K562 (cell line): Measurements from ENCODE around the gene FAM149A. TPM values are rescaled to one million over a fixed set of nuclear protein-coding genes. Genes with fewer than 3 reads are reported as not detected.
A peak's percentile ranks its signal among the peaks of the same experiment; 100 is the strongest.

Source experiments
- ATAC-seq: fragments of 200-7000 bp; cut with Tn5 transposase; 3 replicates; pipeline ENCODE4 v1.9.1; 2020; ENCODE audit warnings: moderate library complexity
- BruUV-seq: library from RNA; stranded (reverse); fragments of 400-500 nt; replicated peaks from 2 replicates; lab custom pipeline; 2021; lab: Mats Ljungman, UMichigan
- CTCF ChIA-PET: fragments of 300-600 bp; formaldehyde crosslinking; extraction: SDS; loops from one replicate; lab custom pipeline; 2021; ENCODE audit warnings: low intra/inter-chr PET ratio; lab: Yijun Ruan, JAX
- POLR2A ChIA-PET: fragments of 300-600, 350-650 bp; sonication (Branson Sonifier 250); formaldehyde crosslinking; extraction: SDS; loops from one replicate; lab custom pipeline; 2021; ENCODE audit warnings: antibody characterized with exemption, inconsistent platforms; lab: Yijun Ruan, JAX
- DNase-seq, 4 experiments: peaks; one replicate each; pipeline versions ENCODE4 v3.0.0 to v3.0.0-alpha.2; 2011 to 2018; ENCODE audit warnings: low spot score in 3 of 4, mixed read lengths in 3 of 4; ENCODE audit errors: extremely low read depth in 1 of 4
- FAIRE-seq: peaks from 2 replicates; lab custom pipeline; 2011; peaks lifted over from hg19 to GRCh38; lab: Jason Lieb, UNC
- H2AFZ ChIP-seq: 2 replicates; pipeline ENCODE4 v1.6.0; 2011; ENCODE audit warnings: low read depth, low read length, control low read depth, inconsistent platforms
- H3K27ac ChIP-seq: fragments of 200-600 bp; 3 replicates; pipeline ENCODE4 v1.8.0; 2011; ENCODE audit warnings: low read depth, mild to moderate bottlenecking, control low read depth, inconsistent platforms, low read length, moderate library complexity, mixed read lengths; ENCODE audit errors: extremely low read depth
- H3K27me3 ChIP-seq, 2 experiments: fragments of 300-600 bp in 1 of 2; 2 replicates in 1 of 2; 3 replicates in 1 of 2; pipeline versions ENCODE4 v1.6.0 to v1.8.0; 2011; ENCODE audit warnings: inconsistent platforms in 2 of 2, low read length in 2 of 2, mild to moderate bottlenecking in 1 of 2, mixed read lengths in 1 of 2, moderate library complexity in 1 of 2; ENCODE audit not compliant: control insufficient read depth in 2 of 2, insufficient read depth in 2 of 2
- H3K36me3 ChIP-seq: fragments of 300-600 bp; 3 replicates; pipeline ENCODE4 v1.8.0; 2011; ENCODE audit warnings: mild to moderate bottlenecking, low read length, inconsistent platforms; ENCODE audit not compliant: control insufficient read depth, insufficient read depth
- H3K4me1 ChIP-seq, 2 experiments: fragments of 200-600 bp in 1 of 2; replicated peaks in 1 of 2; 2 replicates in 1 of 2; 3 replicates in 1 of 2; pipeline versions ENCODE4 v1.5.1 to v1.8.0; 2011; ENCODE audit warnings: inconsistent platforms in 2 of 2, low read length in 2 of 2, mild to moderate bottlenecking in 1 of 2, mixed read lengths in 1 of 2, moderate library complexity in 1 of 2; ENCODE audit not compliant: control insufficient read depth in 2 of 2, insufficient read depth in 2 of 2
- H3K4me2 ChIP-seq: 2 replicates; pipeline ENCODE4 v1.6.1; 2011; ENCODE audit warnings: low read length, control low read depth, inconsistent platforms, mixed read lengths; ENCODE audit not compliant: insufficient read depth
- H3K4me3 ChIP-seq: fragments of 200-600 bp; sonication (generic), shearing (Covaris generic); 2 replicates; pipeline ENCODE4 v1.5.1; 2016; ENCODE audit warnings: control low read depth, inconsistent platforms
- H3K79me2 ChIP-seq: fragments of 200-600 bp; 3 replicates; pipeline ENCODE4 v1.8.0; 2011; ENCODE audit warnings: low read length, inconsistent platforms; ENCODE audit not compliant: control insufficient read depth, insufficient read depth
- H3K9ac ChIP-seq, 2 experiments: 2 replicates each; pipeline versions ENCODE4 v1.6.0 to v1.6.1; 2011; ENCODE audit warnings: low read depth in 2 of 2, low read length in 2 of 2, control low read depth in 1 of 2, inconsistent platforms in 1 of 2, mild to moderate bottlenecking in 1 of 2, mixed read lengths in 1 of 2; ENCODE audit not compliant: insufficient read depth in 1 of 2
- H3K9me1 ChIP-seq: one replicate; pipeline ENCODE4 v1.6.0; 2011; ENCODE audit warnings: inconsistent platforms, mild to moderate bottlenecking, low read length, moderate library complexity; ENCODE audit not compliant: control insufficient read depth, insufficient read depth
- H3K9me3 ChIP-seq: replicated peaks from 2 replicates; pipeline ENCODE4 v1.5.1; 2011; ENCODE audit warnings: low read depth, low read length, inconsistent platforms; ENCODE audit not compliant: control insufficient read depth, insufficient read depth
- H4K20me1 ChIP-seq: replicated peaks from 2 replicates; pipeline ENCODE4 v1.6.1; 2011; ENCODE audit warnings: low read length, inconsistent platforms, mixed read lengths; ENCODE audit not compliant: control insufficient read depth, insufficient read depth
- CHAMP1 ChIP-seq: fragments of 450-650 bp; IDR thresholded peaks from 2 replicates; pipeline ENCODE4 v1.6.1; 2016; ENCODE audit warnings: mild to moderate bottlenecking
- HDGF ChIP-seq: fragments of 450-650 bp; IDR thresholded peaks from 2 replicates; pipeline ENCODE4 v1.6.1; 2016
- POLR2AphosphoS5 ChIP-seq: IDR thresholded peaks from 2 replicates; pipeline ENCODE4 v1.6.1; 2011; ENCODE audit warnings: mild to moderate bottlenecking, low read depth, low read length, moderate library complexity; ENCODE audit not compliant: control insufficient read depth, insufficient read depth
- RBM39 ChIP-seq: fragments of 200-400 bp; formaldehyde crosslinking; optimal IDR thresholded peaks from 2 replicates; pipeline ENCODE3; 2018; ENCODE audit warnings: low read depth, low read length
- SRSF7 ChIP-seq: fragments of 200-400 bp; formaldehyde crosslinking; optimal IDR thresholded peaks from 2 replicates; pipeline ENCODE3; 2017; ENCODE audit warnings: mild to moderate bottlenecking, low read depth, low read length
- TARDBP ChIP-seq: fragments of 450-650 bp; IDR thresholded peaks from 2 replicates; pipeline ENCODE4 v1.6.1; 2016
- ZBTB5 ChIP-seq: fragments of 450-650 bp; IDR thresholded peaks from 2 replicates; pipeline ENCODE4 v1.6.1; 2017; ENCODE audit warnings: antibody characterized with exemption
- ZNF280B ChIP-seq: fragments of 250-450 bp; sonication (Bioruptor Pico); IDR thresholded peaks from 2 replicates; pipeline ENCODE4 v1.5.1; 2021; ENCODE audit warnings: mild to moderate bottlenecking
- ZNF398 ChIP-seq: fragments of 250-450 bp; sonication (Bioruptor Pico); IDR thresholded peaks from 2 replicates; pipeline ENCODE4 v1.8.0; 2021; ENCODE audit warnings: moderate library complexity, mild to moderate bottlenecking, inconsistent platforms
- WGBS: fragments of 100-300 bp; shearing (Covaris generic); methylation state at CpG from one replicate; pipeline ENCODE4 v1.1.6; 2016; ENCODE audit warnings: low coverage, mixed read lengths; ENCODE audit not compliant: insufficient coverage; ENCODE audit errors: missing lambda C conversion rate; 5-methylcytosine and 5-hydroxymethylcytosine counted together
- in situ Hi-C: fragments of 300-500 bp; cut with MboI; formaldehyde crosslinking; loops from 4 replicates; pipeline ENCODE4 v1.15.0; 2018; ENCODE audit warnings: inconsistent platforms, mixed read lengths
- intact Hi-C: fragments of 100-400 bp; cut with micrococcal nuclease; formaldehyde crosslinking; loops from 2 replicates; pipeline ENCODE4 v1.14.2; 2022
- polyA plus RNA-seq, 8 experiments: library from polyadenylated mRNA; depleted of rRNA in 4 of 8; stranded (reverse) in 5 of 8; unstranded in 3 of 8; fragments of >200 nt; fragmentation: Nextera tagmentation in 2 of 8; fragmentation: Illumina TruSeq in 1 of 8; extraction: Ambion mirVana in 2 of 8; extraction: Trizol in 1 of 8; gene quantifications; 2 replicates each; pipeline versions ENCODE4 v1.2.1 to v1.2.3, GENCODE V29; 2011 to 2014; ENCODE audit warnings: inconsistent platforms in 1 of 8, missing spikeins in 1 of 8
- total RNA-seq, 7 experiments: library from RNA; depleted of rRNA in 6 of 7; stranded (reverse); fragments of >200 nt in 6 of 7; fragmentation: Illumina TruSeq in 2 of 7; extraction: Trizol in 2 of 7; gene quantifications; 2 replicates each; pipeline versions ENCODE4 v1.2.1 to v1.2.3, GENCODE V29; 2011 to 2021; ENCODE audit warnings: low replicate concordance in 1 of 7

FAM149A gene
- total and polyA plus RNA-seq, 9 of the 15 experiments (the other 6 are each of a cell fraction or from before 2014, with no cell fraction given) = not detected

GRCh38 chr4:186167605-186168004 is 63.1 kb downstream of the FAM149A start:
- no peak for ATAC-seq
- no peaks in the 10 kb centered on the region for H3K9me3 ChIP-seq
- no peak overlapping the region for H3K4me3 ChIP-seq
- H3K79me2 ChIP-seq = no peaks in the 10 kb centered on the region
- intact Hi-C loops = no loop called here
- H3K27ac ChIP-seq = no peak overlapping the region
- H2AFZ ChIP-seq = no peak overlapping the region
- H4K20me1 ChIP-seq = no peaks in the 10 kb centered on the region
- BruUV-seq = no TSS peak
- no peak overlapping the region for H3K9ac ChIP-seq
- H3K4me2 ChIP-seq = no peak overlapping the region
- no peak for FAIRE-seq
- no peak for TF ChIP-seq ZNF280B (CRISPR knock-in tag)
- no peak for TF ChIP-seq RBM39
- no peak for TF ChIP-seq SRSF7
- TF ChIP-seq POLR2AphosphoS5 = no peak
- TF ChIP-seq HDGF = no peak
- TF ChIP-seq TARDBP = no peak
- no peak for TF ChIP-seq ZNF398 (CRISPR knock-in tag)
- no peak for TF ChIP-seq CHAMP1
- TF ChIP-seq ZBTB5 = no peak
- TF ChIP-seq, all 486 proteins: peak for 0
- ChIA-PET POLR2A (no interaction called here), CTCF (interaction anchor here (0.6 kb wide), 1 partner anchor 67 kb away, joined by 3 read pairs; no protein-coding TSS in a partner anchor)
- Histone ChIP-seq H3K27me3 (peaks cover 46 to 80% of the 10 kb centered on the region in 2 experiments), H3K4me1 (peaks cover 0 to 2% of the 10 kb centered on the region in 2 experiments; a peak in 2 of 5 replicates), H3K36me3 (no peaks in the 10 kb centered on the region), H3K9me1 (no peaks in the 10 kb centered on the region)
- in situ Hi-C loops = no loop called here
- WGBS = 2% methylated on average over 5 of the region's 5 CpGs
- peak in 1 of 4 experiments; percentile 2 for DNase-seq
